HepG2 (cell line): ENCODE results near the gene ELP5.

Experiments
- ETV6 ChIP-seq: sonication (generic); formaldehyde crosslinking; conservative IDR thresholded peaks from 2 replicates; pipeline ENCODE4 v1.4.0; 2020; ENCODE audit warnings: missing genetic modification reagents
- JUN ChIP-seq: sonication (generic); formaldehyde crosslinking; IDR thresholded peaks from 2 replicates; pipeline ENCODE4 v1.4.0; 2020; ENCODE audit warnings: mild to moderate bottlenecking, missing genetic modification reagents
- JUNB ChIP-seq: sonication (generic); formaldehyde crosslinking; IDR thresholded peaks from 2 replicates; pipeline ENCODE4 v1.8.0; 2022; ENCODE audit warnings: missing genetic modification reagents, mild to moderate bottlenecking, borderline replicate concordance
- KLF11 ChIP-seq: IDR thresholded peaks from 2 replicates; pipeline ENCODE4 v1.6.1; 2016; ENCODE audit warnings: missing compliant biosample characterization
- MAX ChIP-seq: IDR thresholded peaks from 2 replicates; pipeline ENCODE4 v1.6.1; 2012; ENCODE audit warnings: inconsistent platforms
- POLR2AphosphoS5 ChIP-seq: IDR thresholded peaks from 2 replicates; pipeline ENCODE4 v1.6.1; 2012; ENCODE audit warnings: low read depth, low read length
- ZBTB25 ChIP-seq: IDR thresholded peaks from 2 replicates; pipeline ENCODE4 v1.6.1; 2018; ENCODE audit warnings: missing genetic modification reagents
- ZNF124 ChIP-seq: sonication (generic); formaldehyde crosslinking; IDR thresholded peaks from 2 replicates; pipeline ENCODE4 v1.4.0; 2020; ENCODE audit warnings: missing genetic modification reagents
- TF ChIP-seq, protein P1 (sequence below): sonication (generic); formaldehyde crosslinking; IDR thresholded peaks from 2 replicates; pipeline ENCODE4 v1.5.0; 2020; ENCODE audit warnings: mild to moderate bottlenecking, missing genetic modification reagents, moderate library complexity
- TF ChIP-seq, protein P2 (sequence below): sonication (generic); formaldehyde crosslinking; IDR thresholded peaks from 2 replicates; pipeline ENCODE4 v1.9.0; 2022; ENCODE audit warnings: missing genetic modification reagents, mild to moderate bottlenecking, borderline replicate concordance
- TF ChIP-seq, protein P3 (sequence below): sonication (generic); formaldehyde crosslinking; IDR thresholded peaks from 2 replicates; pipeline ENCODE4 v1.8.1; 2022; ENCODE audit warnings: mild to moderate bottlenecking, missing genetic modification reagents

DNA sequence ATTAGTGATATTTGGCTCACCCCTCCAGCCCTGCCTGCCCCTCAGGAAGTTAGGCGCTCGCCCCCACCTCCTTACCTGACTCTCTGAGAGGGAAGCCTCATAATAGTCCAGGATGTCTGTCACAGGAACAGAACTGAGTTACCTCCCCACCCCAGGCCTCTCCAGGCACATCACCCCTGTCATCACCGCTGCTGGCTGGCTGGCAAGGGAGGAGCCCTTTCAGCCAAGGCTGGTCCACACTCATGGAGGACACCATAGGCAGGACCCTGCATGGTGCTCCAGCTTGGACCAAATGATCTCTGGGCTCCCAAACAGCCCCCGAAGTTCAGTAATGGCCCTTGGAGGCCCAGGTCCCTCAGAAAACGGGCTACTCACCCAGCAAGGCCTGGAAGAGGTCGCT lies 33.8 kb upstream of the ELP5 start:
- TF ChIP-seq POLR2AphosphoS5: no peak
- TF ChIP-seq ZBTB25 (CRISPR knock-in tag): no peak
- no peak for TF ChIP-seq JUN (CRISPR knock-in tag)
- TF ChIP-seq, protein P1, sequence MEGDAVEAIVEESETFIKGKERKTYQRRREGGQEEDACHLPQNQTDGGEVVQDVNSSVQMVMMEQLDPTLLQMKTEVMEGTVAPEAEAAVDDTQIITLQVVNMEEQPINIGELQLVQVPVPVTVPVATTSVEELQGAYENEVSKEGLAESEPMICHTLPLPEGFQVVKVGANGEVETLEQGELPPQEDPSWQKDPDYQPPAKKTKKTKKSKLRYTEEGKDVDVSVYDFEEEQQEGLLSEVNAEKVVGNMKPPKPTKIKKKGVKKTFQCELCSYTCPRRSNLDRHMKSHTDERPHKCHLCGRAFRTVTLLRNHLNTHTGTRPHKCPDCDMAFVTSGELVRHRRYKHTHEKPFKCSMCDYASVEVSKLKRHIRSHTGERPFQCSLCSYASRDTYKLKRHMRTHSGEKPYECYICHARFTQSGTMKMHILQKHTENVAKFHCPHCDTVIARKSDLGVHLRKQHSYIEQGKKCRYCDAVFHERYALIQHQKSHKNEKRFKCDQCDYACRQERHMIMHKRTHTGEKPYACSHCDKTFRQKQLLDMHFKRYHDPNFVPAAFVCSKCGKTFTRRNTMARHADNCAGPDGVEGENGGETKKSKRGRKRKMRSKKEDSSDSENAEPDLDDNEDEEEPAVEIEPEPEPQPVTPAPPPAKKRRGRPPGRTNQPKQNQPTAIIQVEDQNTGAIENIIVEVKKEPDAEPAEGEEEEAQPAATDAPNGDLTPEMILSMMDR (CRISPR knock-in tag): no peak
- no peak for TF ChIP-seq MAX
- no peak for TF ChIP-seq ETV6 (CRISPR knock-in tag)
- TF ChIP-seq KLF11 (CRISPR knock-in tag): no peak
- TF ChIP-seq, protein P2, sequence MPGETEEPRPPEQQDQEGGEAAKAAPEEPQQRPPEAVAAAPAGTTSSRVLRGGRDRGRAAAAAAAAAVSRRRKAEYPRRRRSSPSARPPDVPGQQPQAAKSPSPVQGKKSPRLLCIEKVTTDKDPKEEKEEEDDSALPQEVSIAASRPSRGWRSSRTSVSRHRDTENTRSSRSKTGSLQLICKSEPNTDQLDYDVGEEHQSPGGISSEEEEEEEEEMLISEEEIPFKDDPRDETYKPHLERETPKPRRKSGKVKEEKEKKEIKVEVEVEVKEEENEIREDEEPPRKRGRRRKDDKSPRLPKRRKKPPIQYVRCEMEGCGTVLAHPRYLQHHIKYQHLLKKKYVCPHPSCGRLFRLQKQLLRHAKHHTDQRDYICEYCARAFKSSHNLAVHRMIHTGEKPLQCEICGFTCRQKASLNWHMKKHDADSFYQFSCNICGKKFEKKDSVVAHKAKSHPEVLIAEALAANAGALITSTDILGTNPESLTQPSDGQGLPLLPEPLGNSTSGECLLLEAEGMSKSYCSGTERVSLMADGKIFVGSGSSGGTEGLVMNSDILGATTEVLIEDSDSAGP (CRISPR knock-in tag): no peak
- TF ChIP-seq, protein P3, sequence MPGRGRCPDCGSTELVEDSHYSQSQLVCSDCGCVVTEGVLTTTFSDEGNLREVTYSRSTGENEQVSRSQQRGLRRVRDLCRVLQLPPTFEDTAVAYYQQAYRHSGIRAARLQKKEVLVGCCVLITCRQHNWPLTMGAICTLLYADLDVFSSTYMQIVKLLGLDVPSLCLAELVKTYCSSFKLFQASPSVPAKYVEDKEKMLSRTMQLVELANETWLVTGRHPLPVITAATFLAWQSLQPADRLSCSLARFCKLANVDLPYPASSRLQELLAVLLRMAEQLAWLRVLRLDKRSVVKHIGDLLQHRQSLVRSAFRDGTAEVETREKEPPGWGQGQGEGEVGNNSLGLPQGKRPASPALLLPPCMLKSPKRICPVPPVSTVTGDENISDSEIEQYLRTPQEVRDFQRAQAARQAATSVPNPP (CRISPR knock-in tag): no peak
- no peak for TF ChIP-seq JUNB (CRISPR knock-in tag)
- no peak for TF ChIP-seq ZNF124
